IMR-90 (cell line): ENCODE data around the gene BIK.

Source experiments
- POLR2A ChIP-seq: IDR thresholded peaks from 2 replicates; pipeline ENCODE4 v1.6.1; 2012; ENCODE audit warnings: mild to moderate bottlenecking, low read depth, low read length
- RCOR1 ChIP-seq: IDR thresholded peaks from 2 replicates; pipeline ENCODE4 v1.6.1; 2012; ENCODE audit warnings: mild to moderate bottlenecking, low read length, improper control_type of control experiment; ENCODE audit not compliant: insufficient replicate concordance
- TF ChIP-seq, protein P1 (sequence below): conservative IDR thresholded peaks from 2 replicates; pipeline ENCODE4 v1.5.1; 2012; ENCODE audit warnings: mild to moderate bottlenecking, low read depth, low read length, improper control_type of control experiment
- TF ChIP-seq, protein P2 (sequence below): fragments of 150-350 bp; IDR thresholded peaks from 2 replicates; pipeline ENCODE4 v1.6.1; 2017; ENCODE audit warnings: mild to moderate bottlenecking, antibody characterized with exemption, low read length, low read depth

DNA sequence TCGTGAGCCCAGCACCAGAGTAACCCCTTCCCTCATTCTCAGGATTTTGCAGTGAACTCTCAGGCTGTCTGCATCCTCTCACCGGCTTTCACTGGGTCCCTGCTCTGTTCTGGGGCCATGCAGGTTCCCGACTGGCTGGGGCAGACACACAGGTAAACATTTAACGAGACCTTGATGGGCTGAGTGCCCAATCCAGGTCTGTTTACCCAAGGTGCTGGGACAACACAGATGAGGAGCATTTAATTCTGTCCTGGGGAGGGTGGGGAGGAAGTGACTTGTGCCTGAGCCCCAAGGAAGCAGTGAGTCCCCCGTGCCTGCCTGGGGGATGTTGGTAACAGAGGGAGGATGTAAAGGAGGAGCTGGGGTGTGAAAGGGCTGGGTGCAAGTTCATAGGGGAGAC is 4.4 kb downstream of the BIK start:
- TF ChIP-seq, protein P1, sequence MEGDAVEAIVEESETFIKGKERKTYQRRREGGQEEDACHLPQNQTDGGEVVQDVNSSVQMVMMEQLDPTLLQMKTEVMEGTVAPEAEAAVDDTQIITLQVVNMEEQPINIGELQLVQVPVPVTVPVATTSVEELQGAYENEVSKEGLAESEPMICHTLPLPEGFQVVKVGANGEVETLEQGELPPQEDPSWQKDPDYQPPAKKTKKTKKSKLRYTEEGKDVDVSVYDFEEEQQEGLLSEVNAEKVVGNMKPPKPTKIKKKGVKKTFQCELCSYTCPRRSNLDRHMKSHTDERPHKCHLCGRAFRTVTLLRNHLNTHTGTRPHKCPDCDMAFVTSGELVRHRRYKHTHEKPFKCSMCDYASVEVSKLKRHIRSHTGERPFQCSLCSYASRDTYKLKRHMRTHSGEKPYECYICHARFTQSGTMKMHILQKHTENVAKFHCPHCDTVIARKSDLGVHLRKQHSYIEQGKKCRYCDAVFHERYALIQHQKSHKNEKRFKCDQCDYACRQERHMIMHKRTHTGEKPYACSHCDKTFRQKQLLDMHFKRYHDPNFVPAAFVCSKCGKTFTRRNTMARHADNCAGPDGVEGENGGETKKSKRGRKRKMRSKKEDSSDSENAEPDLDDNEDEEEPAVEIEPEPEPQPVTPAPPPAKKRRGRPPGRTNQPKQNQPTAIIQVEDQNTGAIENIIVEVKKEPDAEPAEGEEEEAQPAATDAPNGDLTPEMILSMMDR: no peak
- TF ChIP-seq, protein P2, sequence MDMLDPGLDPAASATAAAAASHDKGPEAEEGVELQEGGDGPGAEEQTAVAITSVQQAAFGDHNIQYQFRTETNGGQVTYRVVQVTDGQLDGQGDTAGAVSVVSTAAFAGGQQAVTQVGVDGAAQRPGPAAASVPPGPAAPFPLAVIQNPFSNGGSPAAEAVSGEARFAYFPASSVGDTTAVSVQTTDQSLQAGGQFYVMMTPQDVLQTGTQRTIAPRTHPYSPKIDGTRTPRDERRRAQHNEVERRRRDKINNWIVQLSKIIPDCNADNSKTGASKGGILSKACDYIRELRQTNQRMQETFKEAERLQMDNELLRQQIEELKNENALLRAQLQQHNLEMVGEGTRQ: no peak
- no peak for TF ChIP-seq POLR2A
- TF ChIP-seq RCOR1: no peak
